GM12878 (cell line): ENCODE measurements around the gene COMMD10. TPM values are rescaled to one million over a fixed set of nuclear protein-coding genes. Genes with fewer than 3 reads are reported as not detected.

Experiments used
- HCFC1 ChIP-seq: fragments of 150-350 bp; IDR thresholded peaks from 2 replicates; pipeline ENCODE4 v1.6.1; 2014; ENCODE audit warnings: low read length
- IRF4 ChIP-seq: IDR thresholded peaks from 2 replicates; pipeline ENCODE4 v1.6.1; 2011; ENCODE audit warnings: low read depth, low read length
- NFYA ChIP-seq: IDR thresholded peaks from 2 replicates; pipeline ENCODE4 v1.6.1; 2011; ENCODE audit warnings: low read depth, mild to moderate bottlenecking, low read length, improper control_type of control experiment, borderline replicate concordance
- PKNOX1 ChIP-seq: fragments of 450-650 bp; IDR thresholded peaks from 2 replicates; pipeline ENCODE4 v1.6.1; 2016; ENCODE audit warnings: mild to moderate bottlenecking
- RUNX3 ChIP-seq: IDR thresholded peaks from 2 replicates; pipeline ENCODE4 v1.6.1; 2012; ENCODE audit warnings: low read length, inconsistent platforms
- ZBTB40 ChIP-seq: fragments of 450-650 bp; IDR thresholded peaks from 2 replicates; pipeline ENCODE4 v1.6.1; 2016; ENCODE audit warnings: mild to moderate bottlenecking, moderate library complexity, borderline replicate concordance
- polyA plus RNA-seq, 11 experiments: library from polyadenylated mRNA; depleted of rRNA in 4 of 11; unstranded in 6 of 11; stranded (reverse) in 5 of 11; fragments of >200 nt; fragmentation: Nextera tagmentation in 4 of 11; fragmentation: Illumina TruSeq in 1 of 11; extraction: Ambion mirVana in 4 of 11; extraction: Trizol in 1 of 11; gene quantifications; 1 replicate in 1 of 11; 2 replicates in 10 of 11; pipeline versions ENCODE4 v1.2.1 to v1.2.3, GENCODE V29; 2011 to 2016; ENCODE audit warnings: inconsistent platforms in 2 of 11, missing spikeins in 2 of 11, low read depth in 1 of 11
- total RNA-seq, 4 experiments: library from RNA; depleted of rRNA in 3 of 4; stranded (reverse); fragments of >200 nt in 3 of 4; fragmentation: Illumina TruSeq in 1 of 4; extraction: Trizol in 1 of 4; gene quantifications; 2 replicates each; pipeline versions ENCODE4 v1.2.1 to v1.2.3, GENCODE V29; 2013 to 2021
- TF ChIP-seq, protein P1 (sequence below): IDR thresholded peaks from 2 replicates; pipeline ENCODE4 v1.6.1; 2011; ENCODE audit warnings: borderline replicate concordance, low read depth, mild to moderate bottlenecking, moderate library complexity, low read length; ENCODE audit not compliant: insufficient read depth, poor library complexity, severe bottlenecking

The COMMD10 gene
- total and polyA plus RNA-seq, 10 of the 15 experiments (the other 5 are each of a cell fraction or from before 2014, with no cell fraction given): 19.6 to 98.7 (median 28.0) TPM

- TF ChIP-seq PKNOX1: no peak
- TF ChIP-seq HCFC1: no peak
- no peak for TF ChIP-seq ZBTB40
- no peak for TF ChIP-seq RUNX3
- no peak for TF ChIP-seq IRF4
- TF ChIP-seq NFYA: no peak
- TF ChIP-seq, protein P1, sequence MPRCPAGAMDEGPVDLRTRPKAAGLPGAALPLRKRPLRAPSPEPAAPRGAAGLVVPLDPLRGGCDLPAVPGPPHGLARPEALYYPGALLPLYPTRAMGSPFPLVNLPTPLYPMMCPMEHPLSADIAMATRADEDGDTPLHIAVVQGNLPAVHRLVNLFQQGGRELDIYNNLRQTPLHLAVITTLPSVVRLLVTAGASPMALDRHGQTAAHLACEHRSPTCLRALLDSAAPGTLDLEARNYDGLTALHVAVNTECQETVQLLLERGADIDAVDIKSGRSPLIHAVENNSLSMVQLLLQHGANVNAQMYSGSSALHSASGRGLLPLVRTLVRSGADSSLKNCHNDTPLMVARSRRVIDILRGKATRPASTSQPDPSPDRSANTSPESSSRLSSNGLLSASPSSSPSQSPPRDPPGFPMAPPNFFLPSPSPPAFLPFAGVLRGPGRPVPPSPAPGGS: no peak
- TF ChIP-seq, all 136 proteins: peak for 0
These were observed 244.7 kb downstream of the COMMD10 start (continued) for GRCh38 chr5:116329503-116329902.
